Endothelial cell of umbilical vein (primary cell): ENCODE measurements around the gene LRRIQ1.

Experiments
- EZH2 ChIP-seq: IDR thresholded peaks from 2 replicates; pipeline ENCODE4 v1.6.1; 2012; ENCODE audit warnings: borderline replicate concordance, low read depth, mild to moderate bottlenecking, moderate library complexity, low read length, inconsistent platforms; ENCODE audit not compliant: severe bottlenecking
- GATA2 ChIP-seq: IDR thresholded peaks from 2 replicates; pipeline ENCODE4 v1.7.0; 2011; ENCODE audit warnings: low read depth, mild to moderate bottlenecking, moderate library complexity, mixed read lengths, low read length; ENCODE audit not compliant: insufficient read length, insufficient read depth
- MYC ChIP-seq: IDR thresholded peaks from one replicate; pipeline ENCODE4 v1.6.1; 2011; ENCODE audit warnings: mild to moderate bottlenecking, low read depth, low read length
- POLR2A ChIP-seq: IDR thresholded peaks from 2 replicates; pipeline ENCODE4 v1.6.1; 2012; ENCODE audit warnings: low read depth, mild to moderate bottlenecking, control low read depth, low read length
- POLR2AphosphoS5 ChIP-seq: IDR thresholded peaks from 2 replicates; pipeline ENCODE4 v1.6.1; 2012; ENCODE audit warnings: low read depth, mild to moderate bottlenecking, control low read depth, low read length, moderate library complexity; ENCODE audit not compliant: insufficient read depth
- TF ChIP-seq, protein P1 (sequence below), 2 donors: IDR thresholded peaks; 1 replicate in 1 of 2; 2 replicates in 1 of 2; pipeline ENCODE4 v1.5.1; 2011; ENCODE audit warnings: low read length in 2 of 2, mild to moderate bottlenecking in 2 of 2, moderate library complexity in 2 of 2, control low read depth in 1 of 2, inconsistent platforms in 1 of 2, low read depth in 1 of 2; ENCODE audit not compliant: insufficient read depth in 1 of 2; ENCODE audit errors: extremely low read depth in 1 of 2

DNA sequence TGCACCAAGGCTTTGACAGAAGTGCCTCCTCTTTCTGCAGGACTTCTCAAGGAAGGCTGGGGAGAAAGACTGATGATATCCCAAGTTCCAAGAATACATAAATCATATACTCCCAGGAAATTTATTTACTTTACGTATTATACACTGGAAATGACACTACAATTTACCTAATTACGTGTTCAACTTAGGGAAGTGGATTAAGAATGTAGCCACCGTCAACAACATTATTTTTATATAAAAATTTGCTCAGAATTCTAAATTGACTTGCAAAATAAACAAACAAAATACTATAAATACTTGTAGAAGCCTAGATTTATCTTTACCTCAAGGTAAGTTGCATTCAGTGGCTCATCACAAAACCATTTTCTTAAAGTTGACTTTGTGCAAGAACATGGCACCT lies 19.0 kb upstream of the LRRIQ1 start:
- TF ChIP-seq, protein P1, sequence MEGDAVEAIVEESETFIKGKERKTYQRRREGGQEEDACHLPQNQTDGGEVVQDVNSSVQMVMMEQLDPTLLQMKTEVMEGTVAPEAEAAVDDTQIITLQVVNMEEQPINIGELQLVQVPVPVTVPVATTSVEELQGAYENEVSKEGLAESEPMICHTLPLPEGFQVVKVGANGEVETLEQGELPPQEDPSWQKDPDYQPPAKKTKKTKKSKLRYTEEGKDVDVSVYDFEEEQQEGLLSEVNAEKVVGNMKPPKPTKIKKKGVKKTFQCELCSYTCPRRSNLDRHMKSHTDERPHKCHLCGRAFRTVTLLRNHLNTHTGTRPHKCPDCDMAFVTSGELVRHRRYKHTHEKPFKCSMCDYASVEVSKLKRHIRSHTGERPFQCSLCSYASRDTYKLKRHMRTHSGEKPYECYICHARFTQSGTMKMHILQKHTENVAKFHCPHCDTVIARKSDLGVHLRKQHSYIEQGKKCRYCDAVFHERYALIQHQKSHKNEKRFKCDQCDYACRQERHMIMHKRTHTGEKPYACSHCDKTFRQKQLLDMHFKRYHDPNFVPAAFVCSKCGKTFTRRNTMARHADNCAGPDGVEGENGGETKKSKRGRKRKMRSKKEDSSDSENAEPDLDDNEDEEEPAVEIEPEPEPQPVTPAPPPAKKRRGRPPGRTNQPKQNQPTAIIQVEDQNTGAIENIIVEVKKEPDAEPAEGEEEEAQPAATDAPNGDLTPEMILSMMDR (IDR thresholded peaks at IDR 0.05; ENCODE audit: extremely low read depth in 1 of 2, insufficient read depth in 1 of 2, low read depth in 1 of 2, low read length in 2 of 2), result no peak
- no peak for TF ChIP-seq MYC
- TF ChIP-seq GATA2, result no peak
- TF ChIP-seq POLR2AphosphoS5, result no peak
- no peak for TF ChIP-seq POLR2A
- no peak for TF ChIP-seq EZH2
